SK-N-DZ (cell line): ENCODE measurements around the gene FCRLB.
"Not testable (repeated sequence)": the region's sequence is repeated elsewhere in the genome, so short reads cannot be mapped to it uniquely, and the experiment has no call there.

Source experiments
- DNase-seq: peaks from one replicate; pipeline ENCODE4 v3.0.0-alpha.2; 2015; ENCODE audit warnings: low spot score

Gene FCRLB

GRCh38 chr1:161718559-161719324 lies 2.6 kb upstream of the FCRLB start:
- DNase-seq = no peak

GRCh38 chr1:161719325-161719611 lies 2.1 kb upstream of the FCRLB start:
- DNase-seq = no peak

GRCh38 chr1:161720422-161720821 lies 922 bp upstream of the FCRLB start:
- no peak for DNase-seq

DNA sequence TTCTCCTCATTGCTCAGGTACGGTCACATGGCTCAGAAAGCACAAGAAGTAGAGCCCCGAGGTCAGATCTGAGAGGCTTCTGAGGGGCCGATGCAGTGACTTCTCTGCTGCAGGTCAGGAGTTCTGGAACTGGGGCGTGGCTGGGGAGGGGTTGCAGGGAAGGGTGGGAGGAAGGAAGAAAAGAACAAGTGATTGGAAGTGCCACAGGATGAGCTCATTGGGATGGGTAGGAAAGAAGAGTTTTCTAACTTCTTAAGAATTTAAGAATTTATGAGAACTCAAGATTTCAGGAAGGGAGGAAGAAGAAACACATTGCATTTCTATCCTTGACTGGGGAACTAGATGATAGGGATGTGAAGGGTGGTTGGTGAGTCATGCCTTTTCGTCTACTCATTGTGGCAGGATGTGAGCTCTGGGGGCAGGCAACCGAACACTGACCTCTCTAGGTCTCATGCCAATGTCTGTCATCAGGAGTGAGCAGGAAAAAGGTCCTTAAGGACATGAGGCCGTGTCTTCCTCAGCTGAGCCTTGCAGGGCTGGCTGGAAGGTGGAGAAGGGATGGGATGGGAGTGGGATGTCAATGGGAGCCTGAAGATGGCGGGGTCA lies 497 bp downstream of the FCRLB start:
- no peak for DNase-seq

GRCh38 chr1:161722406-161722805 lies 1.1 kb downstream of the FCRLB start:
- no peak for DNase-seq

DNA sequence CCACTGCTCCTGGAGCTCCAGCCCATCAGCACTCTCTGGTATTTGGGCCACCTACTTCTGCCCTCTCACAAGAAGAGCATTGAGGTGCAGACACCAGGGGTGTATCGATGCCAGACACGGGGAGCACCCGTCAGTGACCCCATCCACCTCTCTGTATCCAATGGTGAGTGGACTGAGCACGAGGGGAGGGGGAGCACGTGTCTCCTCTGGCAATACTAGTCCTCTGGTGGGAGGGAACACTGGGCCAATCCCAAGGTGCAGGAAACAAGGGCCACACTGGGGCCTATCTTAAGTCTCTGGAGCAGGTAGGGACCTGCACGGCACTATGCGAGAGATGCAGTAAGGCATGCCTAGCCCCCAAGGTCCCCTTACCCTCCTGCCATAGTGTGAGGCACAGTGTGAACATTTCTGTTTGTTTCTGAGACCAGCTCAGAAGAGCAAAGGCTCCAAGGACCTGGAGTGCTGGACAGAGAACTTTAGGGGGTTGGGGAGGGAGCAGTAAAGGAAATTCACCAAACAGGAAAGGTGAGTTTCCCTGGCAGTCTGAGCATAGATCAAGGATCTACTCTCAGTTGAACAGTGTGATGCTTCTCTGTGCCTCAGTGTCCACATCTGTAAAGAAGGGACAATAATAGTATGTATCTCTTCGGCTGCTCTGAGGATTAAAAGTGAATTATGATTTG lies 2.3 kb downstream of the FCRLB start:
- no peak for DNase-seq

- DNase-seq = not testable (repeated sequence)
Measured at GRCh38 chr1:161725258-161725907, 4.0 kb downstream of the FCRLB start.

DNA sequence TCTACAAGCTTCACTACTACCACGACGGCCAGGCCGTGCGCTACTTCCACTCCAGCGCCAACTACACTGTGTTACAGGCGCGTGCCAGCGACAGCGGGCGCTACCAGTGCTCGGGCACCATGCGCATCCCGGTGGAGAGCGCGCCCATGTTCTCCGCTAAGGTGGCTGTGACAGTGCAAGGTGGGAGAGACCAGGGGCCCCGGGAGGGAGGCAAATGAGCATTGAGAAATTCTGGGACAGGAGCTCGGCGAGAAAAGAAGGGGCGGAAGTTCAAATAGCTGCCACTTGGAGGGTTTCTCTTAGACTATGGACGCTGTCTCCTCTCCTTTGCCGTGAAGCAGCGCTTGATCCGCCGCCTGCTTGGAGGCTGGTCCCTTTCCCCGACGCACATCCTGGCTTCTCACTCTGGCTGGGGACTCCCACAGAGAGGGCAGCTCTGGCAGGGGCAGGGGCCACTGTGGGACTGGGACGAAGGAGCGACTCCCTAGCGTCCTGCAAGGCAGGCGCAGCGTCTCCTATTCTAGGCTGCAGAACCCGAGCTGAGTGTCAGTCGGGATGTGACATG lies 4.6 kb downstream of the FCRLB start:
- DNase-seq = peak; percentile 51

DNA sequence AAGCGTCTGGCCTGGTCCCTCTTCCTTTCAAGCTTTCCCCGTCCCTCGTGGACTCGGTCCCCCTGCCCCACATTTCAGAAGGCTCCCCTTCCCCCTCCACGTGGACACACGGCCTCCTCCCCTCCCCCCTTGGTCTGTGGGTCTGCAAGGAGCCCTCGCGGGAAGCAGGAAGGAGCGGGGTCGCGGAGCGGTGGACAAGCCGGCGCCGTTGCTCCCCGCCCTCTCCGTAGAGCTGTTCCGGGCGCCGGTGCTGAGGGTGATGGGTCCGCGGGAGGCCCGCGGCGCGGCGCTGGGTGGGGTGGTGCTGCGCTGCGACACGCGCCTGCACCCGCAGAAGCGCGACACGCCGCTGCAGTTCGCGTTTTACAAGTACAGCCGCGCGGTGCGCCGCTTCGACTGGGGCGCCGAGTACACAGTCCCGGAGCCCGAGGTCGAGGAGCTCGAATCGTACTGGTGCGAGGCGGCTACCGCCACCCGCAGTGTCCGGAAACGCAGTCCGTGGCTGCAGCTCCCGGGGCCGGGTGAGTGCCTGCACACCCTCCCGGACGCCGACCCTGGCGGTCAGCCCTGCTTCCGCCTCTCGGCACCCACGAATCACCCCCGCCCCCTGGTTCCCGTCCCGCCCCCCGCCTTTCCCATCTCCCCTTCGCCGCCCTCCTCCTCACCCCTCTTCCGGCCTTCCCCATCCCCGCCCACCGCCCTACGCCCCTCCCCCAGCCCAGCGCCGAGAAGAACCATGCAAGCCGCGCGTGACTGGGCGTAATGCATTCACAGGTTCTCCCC lies 5.3 kb downstream of the FCRLB start:
- peak; percentile 79 for DNase-seq

DNA sequence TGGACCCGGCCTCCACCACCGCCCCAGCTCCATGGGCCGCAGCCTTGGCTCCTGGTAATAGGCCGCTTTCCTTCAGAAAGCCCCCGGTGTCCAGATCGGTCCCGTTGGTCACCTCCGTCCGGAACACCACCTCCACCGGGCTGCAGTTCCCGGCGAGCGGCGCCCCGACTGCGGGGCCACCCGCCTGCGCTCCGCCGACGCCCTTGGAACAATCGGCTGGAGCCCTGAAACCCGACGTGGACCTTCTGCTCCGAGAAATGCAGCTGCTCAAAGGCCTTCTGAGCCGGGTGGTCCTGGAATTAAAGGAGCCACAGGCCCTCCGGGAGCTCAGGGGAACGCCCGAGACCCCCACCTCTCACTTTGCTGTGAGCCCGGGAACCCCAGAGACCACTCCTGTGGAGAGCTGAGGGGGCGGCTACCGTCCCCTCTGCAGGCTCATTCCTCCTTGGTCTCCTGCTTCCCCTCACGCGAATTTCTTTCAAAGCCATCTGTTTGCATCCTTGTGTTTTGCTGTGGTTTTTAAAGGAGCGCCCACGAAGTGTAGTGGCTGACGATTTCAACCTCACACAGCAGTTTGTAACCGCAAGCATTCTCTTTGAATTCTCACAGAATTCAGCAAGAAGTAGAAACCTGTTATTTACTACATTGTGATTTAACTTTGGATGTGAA lies 6.0 kb downstream of the FCRLB start:
- peak; percentile 16 for DNase-seq

- no peak for DNase-seq
Measured at GRCh38 chr1:161728376-161729226, 7.3 kb downstream of the FCRLB start.

DNA sequence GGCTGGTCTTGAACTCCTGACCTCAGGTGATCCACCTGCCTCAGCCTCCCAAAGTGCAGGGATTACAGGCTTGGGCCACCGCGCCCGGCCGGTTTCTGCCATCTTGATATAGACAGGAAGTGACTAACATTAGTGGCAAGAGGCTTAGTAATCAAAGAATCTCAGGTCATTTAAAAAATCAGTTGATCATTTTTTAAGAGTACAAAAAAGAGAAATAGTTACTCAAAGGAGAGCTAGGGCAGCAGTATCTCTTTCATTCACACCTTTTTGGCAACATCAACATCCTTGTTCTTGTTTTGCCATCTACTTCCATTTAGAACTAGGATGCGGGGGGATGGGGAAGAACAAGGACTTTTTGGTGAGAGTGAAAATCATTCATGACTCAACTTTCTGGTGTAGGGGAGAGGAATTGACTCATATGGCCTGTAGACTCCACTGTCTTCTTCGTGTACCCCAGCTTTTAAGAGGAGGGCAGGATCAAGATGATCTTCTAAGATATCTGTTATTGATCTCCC lies 8.8 kb downstream of the FCRLB start:
- no peak for DNase-seq

DNA sequence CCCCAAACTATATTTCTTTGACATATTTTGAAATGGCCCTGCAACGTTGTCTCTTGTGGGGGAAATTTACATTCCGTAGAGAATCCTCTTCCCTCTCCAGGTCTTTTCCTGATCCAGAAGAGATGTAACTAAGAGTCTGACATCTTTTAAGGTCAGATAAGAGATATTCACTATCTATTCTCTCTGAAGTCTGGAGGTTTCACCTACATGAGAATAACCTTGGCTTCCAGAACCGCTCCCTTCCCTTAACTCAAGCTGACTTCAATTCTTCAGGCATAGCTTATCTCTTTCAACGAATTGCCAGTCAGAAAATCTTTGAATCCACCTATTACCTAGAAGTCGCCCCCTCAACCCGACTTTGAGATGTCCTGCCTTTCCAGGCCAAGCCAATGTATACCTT lies 9.9 kb downstream of the FCRLB start:
- no peak for DNase-seq

DNA sequence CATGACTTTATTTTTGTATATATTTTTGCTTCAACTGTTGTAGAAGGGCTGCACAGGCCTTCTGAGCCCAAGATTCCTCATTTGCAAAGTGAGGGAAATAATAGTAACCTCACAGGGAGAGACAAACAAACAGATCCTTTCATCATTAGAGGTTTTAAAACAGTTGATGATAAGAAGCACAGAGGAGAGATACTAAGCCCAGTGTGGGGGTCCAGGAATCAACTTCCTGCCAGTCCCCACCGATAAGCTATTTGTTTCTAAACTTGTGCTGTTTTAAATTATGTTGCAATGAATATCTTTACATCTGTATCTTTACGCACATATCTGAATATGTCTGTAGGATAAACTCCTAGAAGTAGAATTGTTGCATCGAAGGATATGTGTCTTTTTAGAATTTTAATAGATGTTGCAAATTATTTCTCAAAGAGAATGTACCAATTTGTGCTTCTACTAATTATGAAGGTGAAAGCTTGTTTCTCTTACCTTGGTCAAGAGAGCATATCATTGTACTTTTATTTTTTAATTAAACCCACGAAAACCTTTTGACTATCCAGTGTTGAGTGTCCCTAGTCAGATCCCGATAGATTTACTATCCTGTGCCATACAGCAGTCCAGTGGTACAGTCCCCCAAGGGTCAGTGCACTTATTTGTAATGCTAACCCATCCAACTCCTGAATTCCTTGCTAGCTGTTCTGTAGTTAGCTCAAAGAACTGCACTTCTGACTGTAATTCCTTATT lies 10.8 kb downstream of the FCRLB start:
- no peak for DNase-seq

DNA sequence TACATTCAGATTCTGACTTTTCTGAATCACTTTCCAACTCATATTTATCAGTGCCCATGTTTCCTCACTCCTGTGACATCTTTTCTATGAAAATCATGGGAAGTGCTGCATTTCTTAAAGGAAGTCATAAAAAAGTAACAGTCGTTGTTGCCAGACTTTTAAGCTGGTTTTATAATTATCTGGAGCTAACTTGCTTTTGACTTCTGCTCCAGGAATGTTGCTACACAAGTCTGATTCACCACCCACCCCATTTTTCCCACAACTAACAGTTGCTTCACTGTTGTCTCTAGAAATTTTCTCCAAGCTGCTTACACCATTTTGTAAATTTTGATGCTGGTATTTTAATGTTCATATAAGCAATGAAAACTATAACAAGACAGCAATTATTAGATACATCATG lies 12.2 kb downstream of the FCRLB start:
- no peak for DNase-seq

DNA sequence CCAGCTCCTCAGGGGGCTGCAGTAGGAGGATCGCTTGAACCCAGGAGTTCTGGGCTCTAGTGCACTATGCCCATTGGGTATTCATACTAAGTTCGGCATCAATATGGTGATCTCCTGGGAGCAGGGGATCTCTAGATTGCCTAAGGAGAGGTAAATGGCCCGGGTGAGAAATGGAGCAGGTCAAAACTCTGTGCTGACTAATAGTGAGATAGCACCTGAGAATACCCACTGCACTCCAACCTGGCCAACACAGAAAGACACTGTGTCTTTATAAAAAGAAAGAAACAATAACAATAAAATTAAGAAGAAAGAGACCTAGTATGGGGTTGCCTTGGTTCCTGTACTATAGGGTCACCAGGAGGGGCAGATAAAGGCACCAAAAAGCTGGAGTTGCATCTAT lies 14.5 kb downstream of the FCRLB start:
- DNase-seq = no peak

- no peak for DNase-seq
Measured at GRCh38 chr1:161736335-161736969, 15.1 kb downstream of the FCRLB start.

- DNase-seq = no peak
Measured at GRCh38 chr1:161737625-161738024, 16.3 kb downstream of the FCRLB start.
